ENCODE measurements around the gene COX15. TPM values are rescaled to one million over a fixed set of nuclear protein-coding genes. Genes with fewer than 3 reads are reported as not detected.

Gene COX15
- total RNA-seq, 4 donors from 2014 or later = 30.3 to 63.9 (median 41.0) TPM

GRCh38 chr10:99733366-99733765 lies 1.4 kb upstream of the COX15 start:
- Histone ChIP-seq H3K4me1 (peaks cover 6 to 13% of the 10 kb centered on the region in 2 donors), H3K27me3 (no peaks in the 10 kb centered on the region), H3K9me3 (no peaks in the 10 kb centered on the region), H3K4me3 (replicated peaks in 1 of 3) (peak overlapping the region in 1 of 3 donors; percentile 86), H3K36me3 (peaks cover 5 to 18% of the 10 kb centered on the region in 2 donors), H3K27ac (peak overlapping the region; percentile 27 to 62 (median 37))
- intact Hi-C loops (cut with DNase I) = no loop called here
- 38 to 49% methylated on average over 8 of the region's 8 CpGs for WGBS, 2 donors
- peak; percentile 76 to 77 for DNase-seq
- no peak for TF ChIP-seq POLR2A (IDR thresholded peaks at IDR 0.05)
- TF ChIP-seq CTCF (IDR thresholded peaks at IDR 0.05) = no peak

- no peaks in the 10 kb centered on the region for H3K27me3 ChIP-seq
- H3K36me3 ChIP-seq = peaks cover 5 to 9% of the 10 kb centered on the region in 2 donors
- intact Hi-C loops (cut with DNase I) = no loop called here
- WGBS, 2 donors = 17 to 18% methylated on average over 6 to 9 of the region's 16 CpGs
- peak overlapping the region in 2 of 3 donors; percentile 92 to 98 for H3K27ac ChIP-seq
- DNase-seq = no peak
- H3K9me3 ChIP-seq = no peaks in the 10 kb centered on the region
- peak overlapping the region; percentile 49 to 86 (median 66) for H3K4me3 ChIP-seq (replicated peaks in 1 of 3)
- H3K4me1 ChIP-seq = peaks cover 6 to 13% of the 10 kb centered on the region in 2 donors
- no peak for TF ChIP-seq POLR2A (IDR thresholded peaks at IDR 0.05)
- no peak for TF ChIP-seq CTCF (IDR thresholded peaks at IDR 0.05)
Observed at GRCh38 chr10:99731306-99732032, 458 bp downstream of the COX15 start.

- intact Hi-C loops (cut with DNase I) = no loop called here
- no peaks in the 10 kb centered on the region for H3K27me3 ChIP-seq
- H3K4me1 ChIP-seq = peaks cover 6 to 13% of the 10 kb centered on the region in 2 donors
- DNase-seq = no peak
- TF ChIP-seq CTCF (IDR thresholded peaks at IDR 0.05) (no peak), POLR2A (IDR thresholded peaks at IDR 0.05) (no peak)
- H3K27ac ChIP-seq = no peak overlapping the region
- no peak overlapping the region for H3K4me3 ChIP-seq (replicated peaks in 1 of 3)
- H3K36me3 ChIP-seq = peaks cover 16 to 19% of the 10 kb centered on the region in 2 donors
- WGBS, 2 donors = 88 to 95% methylated on average over 1 of the region's 1 CpG
- no peaks in the 10 kb centered on the region for H3K9me3 ChIP-seq
Observed at GRCh38 chr10:99730026-99730425, 1.9 kb downstream of the COX15 start.

GRCh38 chr10:99720387-99720786 lies 11.5 kb downstream of the COX15 start:
- no peak for TF ChIP-seq CTCF (IDR thresholded peaks at IDR 0.05)
- no peak for TF ChIP-seq POLR2A (IDR thresholded peaks at IDR 0.05)
- Histone ChIP-seq H3K27me3 (no peaks in the 10 kb centered on the region), H3K4me1 (no peaks in the 10 kb centered on the region), H3K27ac (no peak overlapping the region), H3K36me3 (peaks cover 52 to 59% of the 10 kb centered on the region in 2 donors), H3K4me3 (replicated peaks in 1 of 3) (no peak overlapping the region), H3K9me3 (no peaks in the 10 kb centered on the region)
- whole genome bisulfite sequencing, 2 donors = 97 to 98% methylated on average over 2 of the region's 2 CpGs
- DNase-seq = no peak
- intact Hi-C loops (cut with DNase I) = no loop called here

- DNase-seq = peak; percentile 57
- no peaks in the 10 kb centered on the region for H3K27me3 ChIP-seq
- TF ChIP-seq CTCF (IDR thresholded peaks at IDR 0.05) (no peak), POLR2A (IDR thresholded peaks at IDR 0.05) (no peak)
- peaks cover 23 to 24% of the 10 kb centered on the region in 2 donors for H3K36me3 ChIP-seq
- peaks cover 3 to 8% of the 10 kb centered on the region in 2 donors for H3K4me1 ChIP-seq
- 44 to 54% methylated on average over 5 of the region's 5 CpGs for WGBS, 2 donors
- H3K27ac ChIP-seq = peak overlapping the region in 2 of 3 donors; percentile 19 to 49
- H3K4me3 ChIP-seq (replicated peaks in 1 of 3) = no peak overlapping the region
- intact Hi-C loops (cut with DNase I) = no loop called here
- no peaks in the 10 kb centered on the region for H3K9me3 ChIP-seq
Observed at GRCh38 chr10:99714446-99714845, 17.5 kb downstream of the COX15 start.

Data from thyroid gland (tissue), 4 donors.